GM10266 (cell line): ENCODE measurements around the gene AGO1.
A peak's percentile ranks its signal among the peaks of the same experiment; 100 is the strongest.

ENCODE experiments used
- DNase-seq: peaks from one replicate; pipeline ENCODE4 v3.0.0; 2012; ENCODE audit errors: extremely low spot score
- CTCF ChIP-seq: IDR thresholded peaks from 2 replicates; pipeline ENCODE4 v1.5.1; 2012; ENCODE audit warnings: mild to moderate bottlenecking, low read depth; ENCODE audit not compliant: control insufficient read depth, insufficient read depth; ENCODE audit errors: missing control alignments

Gene AGO1

GRCh38 chr1:35894183-35894582, 11.2 kb downstream of the AGO1 start:
- peak; percentile 43 for DNase-seq

GRCh38 chr1:35894656-35895055, 11.6 kb downstream of the AGO1 start:
- TF ChIP-seq CTCF, result no peak
- no peak for DNase-seq

More at GRCh38 chr1:35894183-35894582, 11.2 kb downstream of the AGO1 start:
- TF ChIP-seq CTCF, result no peak

GRCh38 chr1:35899941-35900340, 16.9 kb downstream of the AGO1 start:
- peak; percentile 8 for TF ChIP-seq CTCF
- DNase-seq, result no peak

- TF ChIP-seq CTCF, result no peak
- no peak for DNase-seq
These were observed 18.2 kb downstream of the AGO1 start for GRCh38 chr1:35901235-35901634.

- no peak for TF ChIP-seq CTCF
- no peak for DNase-seq
These were observed 19.7 kb downstream of the AGO1 start for GRCh38 chr1:35902671-35903070.

- no peak for DNase-seq
- no peak for TF ChIP-seq CTCF
These were observed 31.7 kb downstream of the AGO1 start for GRCh38 chr1:35914717-35915116.

GRCh38 chr1:35915693-35916092, 32.7 kb downstream of the AGO1 start:
- no peak for DNase-seq
- TF ChIP-seq CTCF, result no peak
